Common myeloid progenitor, CD34-positive (primary cell): ENCODE measurements around the gene UPK1B.

Experiments
- CTCF ChIA-PET: fragments of 350-600 bp; sonication (Branson Sonifier 250); formaldehyde crosslinking; loops from one replicate; lab custom pipeline; 2021; ENCODE audit warnings: antibody characterized with exemption; lab: Charles Lee
- POLR2A ChIA-PET: fragments of 350-600 bp; sonication (Branson Sonifier 250); formaldehyde crosslinking; loops from one replicate; lab custom pipeline; 2021; ENCODE audit warnings: antibody characterized with exemption; lab: Charles Lee
- DNase-seq, 3 donors: peaks; one replicate each; pipeline versions ENCODE4 v3.0.0 to v3.0.0-alpha.2; 2013
- H3K27ac ChIP-seq, 2 experiments: 1 replicate in 1 of 2; 2 replicates in 1 of 2; pipeline ENCODE4 v1.7.0; 2013; ENCODE audit warnings: inconsistent platforms in 2 of 2, low read length in 2 of 2, mild to moderate bottlenecking in 2 of 2, low read depth in 1 of 2, moderate library complexity in 1 of 2; ENCODE audit not compliant: severe bottlenecking in 2 of 2, insufficient read depth in 1 of 2, poor library complexity in 1 of 2
- H3K27me3 ChIP-seq, 5 experiments: replicated peaks in 2 of 5; 1 replicate in 3 of 5; 2 replicates in 2 of 5; pipeline versions ENCODE4 v1.6.1 to v1.7.0; 2013; ENCODE audit warnings: low read length in 4 of 5, mild to moderate bottlenecking in 2 of 5, moderate library complexity in 2 of 5, inconsistent platforms in 1 of 5; ENCODE audit not compliant: insufficient read depth in 5 of 5, control insufficient read depth in 4 of 5
- H3K36me3 ChIP-seq, 4 experiments: 1 replicate in 2 of 4; 2 replicates in 2 of 4; pipeline versions ENCODE4 v1.6.1 to v1.7.0; 2013; ENCODE audit warnings: low read length in 3 of 4, control low read depth in 1 of 4, mild to moderate bottlenecking in 1 of 4; ENCODE audit not compliant: control insufficient read depth in 4 of 4, insufficient read depth in 4 of 4
- H3K4me1 ChIP-seq, 4 experiments: 1 replicate in 3 of 4; 2 replicates in 1 of 4; pipeline versions ENCODE4 v1.6.1 to v1.7.1; 2013; ENCODE audit warnings: low read length in 3 of 4, mild to moderate bottlenecking in 3 of 4, control low read depth in 1 of 4, inconsistent platforms in 1 of 4, moderate library complexity in 1 of 4; ENCODE audit not compliant: control insufficient read depth in 4 of 4, insufficient read depth in 4 of 4; ENCODE audit errors: control extremely low read depth in 1 of 4
- H3K4me3 ChIP-seq, 7 experiments: 1 replicate in 4 of 7; 2 replicates in 3 of 7; pipeline versions ENCODE4 v1.5.1 to v1.7.0; 2013; ENCODE audit warnings: mild to moderate bottlenecking in 7 of 7, low read length in 6 of 7, moderate library complexity in 6 of 7, inconsistent platforms in 2 of 7, low read depth in 2 of 7, control low read depth in 1 of 7; ENCODE audit not compliant: insufficient read depth in 4 of 7, control insufficient read depth in 1 of 7; ENCODE audit errors: extremely low read depth in 1 of 7
- H3K9me3 ChIP-seq, 5 experiments: 1 replicate in 4 of 5; 2 replicates in 1 of 5; pipeline versions ENCODE4 v1.6.1 to v1.7.1; 2013; ENCODE audit warnings: low read length in 4 of 5, mild to moderate bottlenecking in 2 of 5, inconsistent platforms in 1 of 5, low read depth in 1 of 5, moderate library complexity in 1 of 5; ENCODE audit not compliant: control insufficient read depth in 4 of 5, insufficient read depth in 2 of 5; ENCODE audit errors: control extremely low read depth in 1 of 5
- WGBS: methylation state at CpG from one replicate; pipeline ENCODE4 v1.1.5; 2013; ENCODE audit not compliant: insufficient coverage; 5-methylcytosine and 5-hydroxymethylcytosine counted together

Gene UPK1B

GRCh38 chr3:119145128-119145499, 28.3 kb upstream of the UPK1B start:
- no peak overlapping the region for H3K4me3 ChIP-seq
- H3K27me3 ChIP-seq: no peaks in the 10 kb centered on the region
- H3K36me3 ChIP-seq: no peaks in the 10 kb centered on the region
- no peak for DNase-seq
- POLR2A ChIA-PET: no interaction called here
- CTCF ChIA-PET: interaction anchor here (1.3 to 3.0 kb wide), 2 partner anchors 96 to 261 kb away, joined by 5 to 14 read pairs; partner anchors contain the start of gene B4GALT4
- H3K27ac ChIP-seq: no peak overlapping the region
- no peaks in the 10 kb centered on the region for H3K9me3 ChIP-seq
- no peaks in the 10 kb centered on the region for H3K4me1 ChIP-seq

GRCh38 chr3:119145500-119146167, 27.8 kb upstream of the UPK1B start, which contains the start of gene TEX55:
TEX55 (plus strand) TSS chr3:119146165; CDS start chr3:119146190, 25 bp downstream.
- 93% methylated on average over 14 of the region's 23 CpGs for WGBS
- DNase-seq: peak; percentile 5 to 28 (median 23)
- H3K4me1 ChIP-seq: no peaks in the 10 kb centered on the region
- no peak within 1 kb of the TSS for H3K27ac ChIP-seq
- no peak within 1 kb of the TSS for H3K4me3 ChIP-seq
- H3K36me3 ChIP-seq: no peaks in the 10 kb centered on the region
- ChIA-PET POLR2A (no interaction called here), CTCF (interaction anchor here (3.0 kb wide), 1 partner anchor 96 kb away, joined by 14 read pairs; the partner anchor contains the start of gene B4GALT4)
- H3K27me3 ChIP-seq: no peaks in the 10 kb centered on the region
- no peaks in the 10 kb centered on the region for H3K9me3 ChIP-seq

GRCh38 chr3:119146578-119147375, 26.6 kb upstream of the UPK1B start:
- Histone ChIP-seq H3K4me3 (no peak overlapping the region), H3K27me3 (no peaks in the 10 kb centered on the region), H3K4me1 (no peaks in the 10 kb centered on the region), H3K9me3 (no peaks in the 10 kb centered on the region), H3K27ac (no peak overlapping the region), H3K36me3 (no peaks in the 10 kb centered on the region)
- WGBS: 97% methylated on average over 14 of the region's 15 CpGs
- ChIA-PET POLR2A (no interaction called here), CTCF (interaction anchor here (0.9 to 3.0 kb wide), 3 partner anchors 94 to 534 kb away, joined by 4 to 14 read pairs (median 5); partner anchors contain the start of gene B4GALT4)
- DNase-seq: no peak

- no peaks in the 10 kb centered on the region for H3K4me1 ChIP-seq
- ChIA-PET CTCF (interaction anchor here (0.9 to 1.4 kb wide), 2 partner anchors 94 to 534 kb away, joined by 4 to 5 read pairs; partner anchors contain the start of gene B4GALT4), POLR2A (no interaction called here)
- H3K9me3 ChIP-seq: no peaks in the 10 kb centered on the region
- DNase-seq: no peak
- no peak overlapping the region for H3K27ac ChIP-seq
- 43% methylated on average over 2 of the region's 2 CpGs for WGBS
- H3K36me3 ChIP-seq: no peaks in the 10 kb centered on the region
- no peak overlapping the region for H3K4me3 ChIP-seq
- no peaks in the 10 kb centered on the region for H3K27me3 ChIP-seq
These were observed 25.9 kb upstream of the UPK1B start for GRCh38 chr3:119147494-119147893.

GRCh38 chr3:119148493-119149180, 24.8 kb upstream of the UPK1B start:
- ChIA-PET POLR2A (no interaction called here), CTCF (interaction anchor here (1.3 kb wide), 1 partner anchor 92 kb away, joined by 6 read pairs; the partner anchor contains the start of gene B4GALT4)
- WGBS: no CpG with 5 or more reads among the region's 2 CpGs
- Histone ChIP-seq H3K4me1 (no peaks in the 10 kb centered on the region), H3K9me3 (no peaks in the 10 kb centered on the region), H3K36me3 (no peaks in the 10 kb centered on the region), H3K4me3 (no peak overlapping the region), H3K27me3 (no peaks in the 10 kb centered on the region), H3K27ac (no peak overlapping the region)
- DNase-seq: no peak

- Histone ChIP-seq H3K27ac (no peak overlapping the region), H3K36me3 (no peaks in the 10 kb centered on the region), H3K4me3 (no peak overlapping the region), H3K27me3 (no peaks in the 10 kb centered on the region), H3K4me1 (no peaks in the 10 kb centered on the region), H3K9me3 (peaks cover 0 to 1% (median 0%) of the 10 kb centered on the region in 5 experiments)
- WGBS: 93% methylated on average over 2 of the region's 4 CpGs
- POLR2A ChIA-PET: no interaction called here
- no peak for DNase-seq
- CTCF ChIA-PET: interaction anchor here (1.3 kb wide), 1 partner anchor 91 kb away, joined by 6 read pairs; the partner anchor contains the start of gene B4GALT4
These were observed 23.9 kb upstream of the UPK1B start for GRCh38 chr3:119149484-119149883.
